ENCODE results near the gene CFAP68. TPM values are rescaled to one million over a fixed set of nuclear protein-coding genes. Genes with fewer than 3 reads are reported as not detected.

Gene CFAP68
- total and polyA plus RNA-seq, 10 of the 15 experiments (the other 5 are each of a cell fraction or from before 2014, with no cell fraction given): 35.7 to 84.4 (median 64.1) TPM

DNA sequence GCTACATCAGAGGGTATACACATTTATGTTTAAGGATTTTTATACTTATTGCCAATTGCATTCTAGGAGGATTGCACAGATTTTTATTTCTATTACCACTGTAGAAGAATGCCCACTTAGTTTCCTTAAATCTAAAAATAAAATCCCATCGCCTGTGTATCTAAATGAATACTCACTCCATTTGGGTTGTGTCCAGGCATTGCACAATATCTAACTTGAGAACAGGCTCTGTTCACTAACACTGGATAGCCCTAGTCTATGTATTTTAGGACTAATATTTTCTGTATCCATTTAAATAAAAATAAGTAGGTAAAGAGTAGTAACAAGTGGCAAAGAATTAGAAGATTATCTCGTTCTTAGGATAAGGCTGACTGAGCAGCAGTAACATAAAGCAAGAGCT, 43.5 kb downstream of the CFAP68 start:
- CTCF ChIA-PET: no interaction called here
- SMC1A ChIA-PET (ENCODE audit: uncharacterized antibody, unreplicated experiment): no interaction called here
- in situ Hi-C loops (cut with MboI): no loop called here
- Histone ChIP-seq H3K79me2 (ENCODE audit: control insufficient read depth, insufficient read depth, low read length) (no peaks in the 10 kb centered on the region), H3K9me3 (replicated peaks; ENCODE audit: control insufficient read depth, insufficient read depth, low read length) (no peaks in the 10 kb centered on the region), H3K27ac (ENCODE audit: control insufficient read depth, insufficient read depth) (no peak overlapping the region), H3K36me3 (ENCODE audit: control insufficient read depth in 2 of 2, insufficient read depth in 2 of 2, low read length in 1 of 2) (no peaks in the 10 kb centered on the region), H4K20me1 (ENCODE audit: control insufficient read depth, insufficient read depth) (no peaks in the 10 kb centered on the region), H2AFZ (ENCODE audit: control insufficient read depth, low read depth, low read length) (no peak overlapping the region), H3K9ac (ENCODE audit: control insufficient read depth, insufficient read depth, low read length) (no peak overlapping the region), H3K27me3 (replicated peaks in 1 of 2; ENCODE audit: control insufficient read depth in 2 of 2, insufficient read depth in 2 of 2, low read length in 1 of 2) (no peaks in the 10 kb centered on the region; a peak in 1 of 4 replicates), H3K4me2 (ENCODE audit: control insufficient read depth, insufficient read depth) (no peak overlapping the region), H3K4me3 (no peak overlapping the region), H3K4me1 (ENCODE audit: control insufficient read depth, insufficient read depth, low read length) (peaks cover 10% of the 10 kb centered on the region)
- TF ChIP-seq, protein P1, sequence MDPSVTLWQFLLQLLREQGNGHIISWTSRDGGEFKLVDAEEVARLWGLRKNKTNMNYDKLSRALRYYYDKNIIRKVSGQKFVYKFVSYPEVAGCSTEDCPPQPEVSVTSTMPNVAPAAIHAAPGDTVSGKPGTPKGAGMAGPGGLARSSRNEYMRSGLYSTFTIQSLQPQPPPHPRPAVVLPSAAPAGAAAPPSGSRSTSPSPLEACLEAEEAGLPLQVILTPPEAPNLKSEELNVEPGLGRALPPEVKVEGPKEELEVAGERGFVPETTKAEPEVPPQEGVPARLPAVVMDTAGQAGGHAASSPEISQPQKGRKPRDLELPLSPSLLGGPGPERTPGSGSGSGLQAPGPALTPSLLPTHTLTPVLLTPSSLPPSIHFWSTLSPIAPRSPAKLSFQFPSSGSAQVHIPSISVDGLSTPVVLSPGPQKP (IDR thresholded peaks at IDR 0.05; ENCODE audit: low read depth, low read length): no peak
- TF ChIP-seq, protein P2, sequence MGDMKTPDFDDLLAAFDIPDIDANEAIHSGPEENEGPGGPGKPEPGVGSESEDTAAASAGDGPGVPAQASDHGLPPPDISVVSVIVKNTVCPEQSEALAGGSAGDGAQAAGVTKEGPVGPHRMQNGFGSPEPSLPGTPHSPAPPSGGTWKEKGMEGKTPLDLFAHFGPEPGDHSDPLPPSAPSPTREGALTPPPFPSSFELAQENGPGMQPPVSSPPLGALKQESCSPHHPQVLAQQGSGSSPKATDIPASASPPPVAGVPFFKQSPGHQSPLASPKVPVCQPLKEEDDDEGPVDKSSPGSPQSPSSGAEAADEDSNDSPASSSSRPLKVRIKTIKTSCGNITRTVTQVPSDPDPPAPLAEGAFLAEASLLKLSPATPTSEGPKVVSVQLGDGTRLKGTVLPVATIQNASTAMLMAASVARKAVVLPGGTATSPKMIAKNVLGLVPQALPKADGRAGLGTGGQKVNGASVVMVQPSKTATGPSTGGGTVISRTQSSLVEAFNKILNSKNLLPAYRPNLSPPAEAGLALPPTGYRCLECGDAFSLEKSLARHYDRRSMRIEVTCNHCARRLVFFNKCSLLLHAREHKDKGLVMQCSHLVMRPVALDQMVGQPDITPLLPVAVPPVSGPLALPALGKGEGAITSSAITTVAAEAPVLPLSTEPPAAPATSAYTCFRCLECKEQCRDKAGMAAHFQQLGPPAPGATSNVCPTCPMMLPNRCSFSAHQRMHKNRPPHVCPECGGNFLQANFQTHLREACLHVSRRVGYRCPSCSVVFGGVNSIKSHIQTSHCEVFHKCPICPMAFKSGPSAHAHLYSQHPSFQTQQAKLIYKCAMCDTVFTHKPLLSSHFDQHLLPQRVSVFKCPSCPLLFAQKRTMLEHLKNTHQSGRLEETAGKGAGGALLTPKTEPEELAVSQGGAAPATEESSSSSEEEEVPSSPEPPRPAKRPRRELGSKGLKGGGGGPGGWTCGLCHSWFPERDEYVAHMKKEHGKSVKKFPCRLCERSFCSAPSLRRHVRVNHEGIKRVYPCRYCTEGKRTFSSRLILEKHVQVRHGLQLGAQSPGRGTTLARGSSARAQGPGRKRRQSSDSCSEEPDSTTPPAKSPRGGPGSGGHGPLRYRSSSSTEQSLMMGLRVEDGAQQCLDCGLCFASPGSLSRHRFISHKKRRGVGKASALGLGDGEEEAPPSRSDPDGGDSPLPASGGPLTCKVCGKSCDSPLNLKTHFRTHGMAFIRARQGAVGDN (IDR thresholded peaks at IDR 0.05): no peak
- no peak for TF ChIP-seq EED (IDR thresholded peaks at IDR 0.05; ENCODE audit: low read depth)
- no peak for TF ChIP-seq TAF1 (IDR thresholded peaks at IDR 0.05; ENCODE audit: borderline replicate concordance, low read depth, low read length)
- no peak for TF ChIP-seq ZNF384 (IDR thresholded peaks at IDR 0.05; ENCODE audit: borderline replicate concordance, low read depth, low read length)
- TF ChIP-seq RB1 (IDR thresholded peaks at IDR 0.05; ENCODE audit: borderline replicate concordance): no peak
- TF ChIP-seq CHD1 (IDR thresholded peaks at IDR 0.05; ENCODE audit: low read depth, low read length): no peak
- no peak for TF ChIP-seq CBX5 (IDR thresholded peaks at IDR 0.05; ENCODE audit: low read depth)
- TF ChIP-seq TARDBP (IDR thresholded peaks at IDR 0.05; ENCODE audit: borderline replicate concordance): no peak
- no peak for TF ChIP-seq HCFC1 (IDR thresholded peaks at IDR 0.05; ENCODE audit: low read length)
- TF ChIP-seq ZNF274 (IDR thresholded peaks at IDR 0.05; ENCODE audit: insufficient read depth, insufficient read length): no peak
- TF ChIP-seq, protein P3, sequence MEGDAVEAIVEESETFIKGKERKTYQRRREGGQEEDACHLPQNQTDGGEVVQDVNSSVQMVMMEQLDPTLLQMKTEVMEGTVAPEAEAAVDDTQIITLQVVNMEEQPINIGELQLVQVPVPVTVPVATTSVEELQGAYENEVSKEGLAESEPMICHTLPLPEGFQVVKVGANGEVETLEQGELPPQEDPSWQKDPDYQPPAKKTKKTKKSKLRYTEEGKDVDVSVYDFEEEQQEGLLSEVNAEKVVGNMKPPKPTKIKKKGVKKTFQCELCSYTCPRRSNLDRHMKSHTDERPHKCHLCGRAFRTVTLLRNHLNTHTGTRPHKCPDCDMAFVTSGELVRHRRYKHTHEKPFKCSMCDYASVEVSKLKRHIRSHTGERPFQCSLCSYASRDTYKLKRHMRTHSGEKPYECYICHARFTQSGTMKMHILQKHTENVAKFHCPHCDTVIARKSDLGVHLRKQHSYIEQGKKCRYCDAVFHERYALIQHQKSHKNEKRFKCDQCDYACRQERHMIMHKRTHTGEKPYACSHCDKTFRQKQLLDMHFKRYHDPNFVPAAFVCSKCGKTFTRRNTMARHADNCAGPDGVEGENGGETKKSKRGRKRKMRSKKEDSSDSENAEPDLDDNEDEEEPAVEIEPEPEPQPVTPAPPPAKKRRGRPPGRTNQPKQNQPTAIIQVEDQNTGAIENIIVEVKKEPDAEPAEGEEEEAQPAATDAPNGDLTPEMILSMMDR (IDR thresholded peaks at IDR 0.05 in 2 of 3, conservative IDR thresholded peaks at IDR 0.05 in 1 of 3; ENCODE audit: control insufficient read depth in 2 of 3, extremely low read depth in 1 of 3, insufficient read depth in 1 of 3, low read depth in 3 of 3, low read length in 3 of 3): no peak
- intact Hi-C loops (cut with micrococcal nuclease; ENCODE audit: unreplicated experiment): no loop called here
- no peak for FAIRE-seq
- POLR2A ChIA-PET: no interaction called here
- DNase-seq (ENCODE audit: low read depth, low spot score): no peak
- 0% methylated on average over 2 of the region's 2 CpGs for WGBS (ENCODE audit: insufficient coverage, insufficient replicate concordance, low lambda C conversion rate, missing lambda C conversion rate)
- ATAC-seq: no peak
- RAD21 ChIA-PET (ENCODE audit: unreplicated experiment): no interaction called here
- no TSS peak for BruUV-seq (replicated peaks)
